Daoy (cell line): Measurements from ENCODE around the gene PALMD. TPM values are rescaled to one million over a fixed set of nuclear protein-coding genes. Genes with fewer than 3 reads are reported as not detected.

Source experiments
- total RNA-seq: library from RNA; depleted of rRNA; stranded (reverse); fragments of >200 nt; shearing (Covaris generic); gene quantifications from 2 replicates; pipeline ENCODE4 v1.2.3, GENCODE V29; 2014; rRNA removed

The PALMD gene
- total RNA-seq, 1 experiment from 2014 or later: 4.2 TPM

Other genes starting within 250 kb of the PALMD start
- 9.4 and 9.8 TPM in 2 replicates for gene FRRS1, start 120.5 kb downstream of the PALMD start, total RNA-seq
- gene AGL, start 204.2 kb downstream of the PALMD start, total RNA-seq: 5.4 and 8.2 TPM in 2 replicates